ENCODE results near the gene SLC18A3. TPM values are rescaled to one million over a fixed set of nuclear protein-coding genes. Genes with fewer than 3 reads are reported as not detected.
A peak's percentile ranks its signal among the peaks of the same experiment; 100 is the strongest.

Gene SLC18A3
- total RNA-seq, result not detected

- TF ChIP-seq EP300 (IDR thresholded peaks at IDR 0.05) (no peak), CTCF (IDR thresholded peaks at IDR 0.05) (no peak), POLR2A (IDR thresholded peaks at IDR 0.05) (no peak)
- DNase-seq (ENCODE audit: low spot score in 2 of 2), result no peak
- WGBS, 2 donors, result 1 to 2% methylated on average over 40 to 43 of the region's 43 CpGs
- Histone ChIP-seq H3K36me3 (no peaks in the 10 kb centered on the region), H3K4me1 (peaks cover 0 to 63% (median 4%) of the 10 kb centered on the region in 4 donors), H3K27me3 (peaks cover 3 to 94% of the 10 kb centered on the region in 2 donors), H3K9me3 (peaks cover 0 to 3% (median 0%) of the 10 kb centered on the region in 4 donors), H3K27ac (no peak within 1 kb of the TSS), H3K4me3 (peak within 1 kb of the TSS in 1 of 4 donors; percentile 19)
Observed at GRCh38 chr10:49610114-49610457, at the start of gene SLC18A3. Gene SLC18A3, plus strand, starts transcription at chr10:49610310. Its CDS starts 431 bp downstream, at chr10:49610741.

- no peak for TF ChIP-seq CTCF (IDR thresholded peaks at IDR 0.05)
- TF ChIP-seq EP300 (IDR thresholded peaks at IDR 0.05), result no peak
- TF ChIP-seq POLR2A (IDR thresholded peaks at IDR 0.05), result no peak
- H3K36me3 ChIP-seq, result no peaks in the 10 kb centered on the region
- peaks cover 0 to 8% (median 0%) of the 10 kb centered on the region in 4 donors for H3K9me3 ChIP-seq
- no peak overlapping the region for H3K4me3 ChIP-seq
- DNase-seq (ENCODE audit: low spot score in 2 of 2), result no peak
- no peak overlapping the region for H3K27ac ChIP-seq
- H3K4me1 ChIP-seq, result no peaks in the 10 kb centered on the region
- no peaks in the 10 kb centered on the region for H3K27me3 ChIP-seq
- 42 to 54% methylated on average over 2 of the region's 2 CpGs for whole genome bisulfite sequencing, 2 donors
Observed at GRCh38 chr10:49560526-49560925, 49.6 kb upstream of the SLC18A3 start.

- WGBS, 2 donors, result 73 to 96% methylated on average over 1 of the region's 1 CpG
- H3K27ac ChIP-seq, result no peak overlapping the region
- no peak overlapping the region for H3K4me3 ChIP-seq
- H3K9me3 ChIP-seq, result no peaks in the 10 kb centered on the region
- no peaks in the 10 kb centered on the region for H3K27me3 ChIP-seq
- no peak for TF ChIP-seq EP300 (IDR thresholded peaks at IDR 0.05)
- TF ChIP-seq POLR2A (IDR thresholded peaks at IDR 0.05), result no peak
- TF ChIP-seq CTCF (IDR thresholded peaks at IDR 0.05), result no peak
- no peaks in the 10 kb centered on the region for H3K36me3 ChIP-seq
- DNase-seq (ENCODE audit: low spot score in 2 of 2), result no peak
- H3K4me1 ChIP-seq, result no peaks in the 10 kb centered on the region
Observed at GRCh38 chr10:49562893-49563292, 47.2 kb upstream of the SLC18A3 start.

GRCh38 chr10:49564461-49565009 lies 45.6 kb upstream of the SLC18A3 start:
- H3K4me3 ChIP-seq, result no peak overlapping the region
- 88 to 89% methylated on average over 4 of the region's 4 CpGs for WGBS, 2 donors
- H3K27me3 ChIP-seq, result no peaks in the 10 kb centered on the region
- no peak overlapping the region for H3K27ac ChIP-seq
- no peak for DNase-seq (ENCODE audit: low spot score in 2 of 2)
- no peaks in the 10 kb centered on the region for H3K36me3 ChIP-seq
- TF ChIP-seq POLR2A (IDR thresholded peaks at IDR 0.05), result no peak
- no peaks in the 10 kb centered on the region for H3K4me1 ChIP-seq
- H3K9me3 ChIP-seq, result peaks cover 0 to 4% (median 0%) of the 10 kb centered on the region in 4 donors

- WGBS, 2 donors, result 84 to 85% methylated on average over 1 of the region's 1 CpG
- no peak for DNase-seq (ENCODE audit: low spot score in 2 of 2)
Observed at GRCh38 chr10:49567810-49568209, 42.3 kb upstream of the SLC18A3 start.

More at GRCh38 chr10:49567810-49568209, 42.3 kb upstream of the SLC18A3 start:
- H3K9me3 ChIP-seq, result peaks cover 0 to 8% (median 0%) of the 10 kb centered on the region in 4 donors
- H3K4me1 ChIP-seq, result no peaks in the 10 kb centered on the region
- H3K36me3 ChIP-seq, result no peaks in the 10 kb centered on the region
- H3K4me3 ChIP-seq, result no peak overlapping the region
- H3K27ac ChIP-seq, result peak overlapping the region in 1 of 4 donors; percentile 43
- no peak for TF ChIP-seq EP300 (IDR thresholded peaks at IDR 0.05)
- TF ChIP-seq CTCF (IDR thresholded peaks at IDR 0.05), result no peak
- TF ChIP-seq POLR2A (IDR thresholded peaks at IDR 0.05), result no peak
- H3K27me3 ChIP-seq, result no peaks in the 10 kb centered on the region

All from tibial nerve (tissue), 4 donors.